ENCODE results near the gene MALT1. TPM values are rescaled to one million over a fixed set of nuclear protein-coding genes. Genes with fewer than 3 reads are reported as not detected.
A peak's percentile ranks its signal among the peaks of the same experiment; 100 is the strongest.

Gene MALT1
- total and polyA plus RNA-seq, 2 experiments from 2014 or later = 5.2 to 18.8 TPM

GRCh38 chr18:58668897-58669296 is 2.4 kb upstream of the MALT1 start:
- ATAC-seq (no peak), DNase-seq (ENCODE audit: low spot score) (no peak)
- Histone ChIP-seq H3K9me2 (ENCODE audit: insufficient read depth) (no peaks in the 10 kb centered on the region), H3K4me2 (no peak overlapping the region), H3K27ac (ENCODE audit: low read depth) (no peak overlapping the region), H3K36me3 (ENCODE audit: insufficient read depth) (no peaks in the 10 kb centered on the region), H2AFZ (no peak overlapping the region), H3F3A (replicated peaks; ENCODE audit: low read depth) (peaks cover 15% of the 10 kb centered on the region), H3K4me1 (ENCODE audit: insufficient read depth) (peaks cover 22% of the 10 kb centered on the region), H3K79me2 (replicated peaks; ENCODE audit: insufficient read depth) (peaks cover 16% of the 10 kb centered on the region), H3K27me3 (ENCODE audit: insufficient read depth) (no peaks in the 10 kb centered on the region), H3K4me3 (no peak overlapping the region), H4K20me1 (replicated peaks; ENCODE audit: insufficient read depth) (no peaks in the 10 kb centered on the region; the same call in 1 of the 2 replicates)
- no peak overlapping the region for H3K27ac Mint-ChIP-seq
- no peak overlapping the region for H3K4me3 Mint-ChIP-seq
- no peaks in the 10 kb centered on the region for H3K36me3 Mint-ChIP-seq (ENCODE audit: low read depth)
- H3K9me3 Mint-ChIP-seq = no peaks in the 10 kb centered on the region
- H3K4me1 Mint-ChIP-seq = peaks cover 16% of the 10 kb centered on the region
- TF ChIP-seq CREB1 (CRISPR knock-in tag; IDR thresholded peaks at IDR 0.05; ENCODE audit: low read depth) (no peak), STAT1 (IDR thresholded peaks at IDR 0.05; ENCODE audit: unreplicated experiment) (no peak), JUNB (IDR thresholded peaks at IDR 0.05; ENCODE audit: unreplicated experiment) (no peak), EZH2 (IDR thresholded peaks at IDR 0.05; ENCODE audit: low read depth, unreplicated experiment) (no peak), ZNF331 (CRISPR knock-in tag; IDR thresholded peaks at IDR 0.05; ENCODE audit: low read depth) (no peak), EZH2phosphoT487 (IDR thresholded peaks at IDR 0.05; ENCODE audit: unreplicated experiment) (no peak)
- peaks cover 9% of the 10 kb centered on the region for H3K27me3 Mint-ChIP-seq (ENCODE audit: insufficient read depth, low read depth, poor library complexity)

- no peak for DNase-seq (ENCODE audit: low spot score)
- no peak for TF ChIP-seq CTCF (conservative IDR thresholded peaks at IDR 0.05; ENCODE audit: low read depth in 2 of 2)
- no peak for TF ChIP-seq POLR2AphosphoS5 (IDR thresholded peaks at IDR 0.05; ENCODE audit: low read depth)
- no peak for TF ChIP-seq EZH2phosphoT487 (IDR thresholded peaks at IDR 0.05; ENCODE audit: unreplicated experiment)
- no peak for TF ChIP-seq ZNF114 (CRISPR knock-in tag; IDR thresholded peaks at IDR 0.05)
- TF ChIP-seq CREB1 (CRISPR knock-in tag; IDR thresholded peaks at IDR 0.05; ENCODE audit: low read depth) = no peak
- no peak for TF ChIP-seq JUNB (IDR thresholded peaks at IDR 0.05; ENCODE audit: unreplicated experiment)
- no peak for TF ChIP-seq ZNF462 (CRISPR knock-in tag; IDR thresholded peaks at IDR 0.05)
- TF ChIP-seq EZH2 (IDR thresholded peaks at IDR 0.05; ENCODE audit: low read depth, unreplicated experiment) = no peak
- no peak for TF ChIP-seq NANOG (IDR thresholded peaks at IDR 0.05; ENCODE audit: borderline replicate concordance)
- TF ChIP-seq ETS1 (IDR thresholded peaks at IDR 0.05) = no peak
- TF ChIP-seq STAT1 (IDR thresholded peaks at IDR 0.05; ENCODE audit: unreplicated experiment) = no peak
- Mint-ChIP-seq H3K4me1 (peaks cover 21% of the 10 kb centered on the region), H3K36me3 (ENCODE audit: low read depth) (no peaks in the 10 kb centered on the region; the same call in 2 of the 3 replicates), H3K9me3 (no peaks in the 10 kb centered on the region), H3K27ac (no peak overlapping the region), H3K27me3 (ENCODE audit: insufficient read depth, low read depth, poor library complexity) (peaks cover 9% of the 10 kb centered on the region), H3K4me3 (peak overlapping the region; percentile 80)
- no peaks in the 10 kb centered on the region for H3K36me3 ChIP-seq (ENCODE audit: insufficient read depth)
- peaks cover 22% of the 10 kb centered on the region for H3K4me1 ChIP-seq (ENCODE audit: insufficient read depth)
- no peaks in the 10 kb centered on the region for H3K27me3 ChIP-seq (ENCODE audit: insufficient read depth)
- H2AFZ ChIP-seq = peak overlapping the region; percentile 57; the same call in 1 of the 2 replicates
- H3F3A ChIP-seq (replicated peaks; ENCODE audit: low read depth) = peaks cover 15% of the 10 kb centered on the region
- no peaks in the 10 kb centered on the region for H3K9me2 ChIP-seq (ENCODE audit: insufficient read depth)
- H3K4me2 ChIP-seq = peak overlapping the region; percentile 81
- H3K4me3 ChIP-seq = peak overlapping the region; percentile 90
- peaks cover 25% of the 10 kb centered on the region for H3K79me2 ChIP-seq (replicated peaks; ENCODE audit: insufficient read depth)
- ATAC-seq = no peak
- H3K27ac ChIP-seq (ENCODE audit: low read depth) = no peak overlapping the region
- no peaks in the 10 kb centered on the region; the same call in 1 of the 2 replicates for H4K20me1 ChIP-seq (replicated peaks; ENCODE audit: insufficient read depth)
Observed at GRCh38 chr18:58669731-58670378, 1.4 kb upstream of the MALT1 start.
